ENCODE results near the gene PRDM2. TPM values are rescaled to one million over a fixed set of nuclear protein-coding genes. Genes with fewer than 3 reads are reported as not detected.

Gene PRDM2
- total and polyA plus RNA-seq, 2 donors (not counting 1 experiment from before 2014, with no cell fraction given), result 9.1 to 11.6 TPM

GRCh38 chr1:13802782-13803545 lies 103.0 kb downstream of the PRDM2 start:
- H3K36me3 ChIP-seq (ENCODE audit: control insufficient read depth, insufficient read depth, low read length), result no peaks in the 10 kb centered on the region
- no peaks in the 10 kb centered on the region for H3K4me1 ChIP-seq (ENCODE audit: control insufficient read depth, extremely low read depth, insufficient read depth, low read length)
- H3K27ac ChIP-seq (ENCODE audit: insufficient read depth, low read length), result no peak overlapping the region
- no peaks in the 10 kb centered on the region for H3K79me2 ChIP-seq (ENCODE audit: control insufficient read depth, insufficient read depth, low read length)
- H3K27me3 ChIP-seq (ENCODE audit: control insufficient read depth, insufficient read depth, low read length), result no peaks in the 10 kb centered on the region
- TF ChIP-seq EZH2 (IDR thresholded peaks at IDR 0.05; ENCODE audit: low read length, missing control alignments), result no peak
- TF ChIP-seq CTCF (conservative IDR thresholded peaks at IDR 0.05 in 1 of 2, IDR thresholded peaks at IDR 0.05 in 1 of 2; ENCODE audit: low read depth in 1 of 2, low read length in 2 of 2), result no peak
- DNase-seq (ENCODE audit: low read depth in 2 of 2), result no peak
- H3K9me3 ChIP-seq (ENCODE audit: control insufficient read depth, insufficient read depth, low read depth, low read length), result no peaks in the 10 kb centered on the region
- no peak overlapping the region for H2AFZ ChIP-seq (ENCODE audit: low read length)
- H3K9ac ChIP-seq (ENCODE audit: insufficient read depth, low read length), result no peak overlapping the region
- no peak overlapping the region for H3K4me3 ChIP-seq (replicated peaks in 1 of 4; ENCODE audit: control extremely low read depth in 1 of 4, insufficient read depth in 1 of 4, low read depth in 3 of 4, low read length in 4 of 4)
- H3K4me2 ChIP-seq (ENCODE audit: extremely low read depth, insufficient read depth, low read length), result no peak overlapping the region
- no peaks in the 10 kb centered on the region for H4K20me1 ChIP-seq (ENCODE audit: control insufficient read depth, extremely low read depth, insufficient read depth, low read length)

- Histone ChIP-seq H3K27me3 (ENCODE audit: control insufficient read depth, insufficient read depth, low read length) (no peaks in the 10 kb centered on the region), H3K9me3 (ENCODE audit: control insufficient read depth, insufficient read depth, low read depth, low read length) (no peaks in the 10 kb centered on the region), H4K20me1 (ENCODE audit: control insufficient read depth, extremely low read depth, insufficient read depth, low read length) (no peaks in the 10 kb centered on the region), H3K27ac (ENCODE audit: insufficient read depth, low read length) (no peak overlapping the region), H3K4me2 (ENCODE audit: extremely low read depth, insufficient read depth, low read length) (no peak overlapping the region), H2AFZ (ENCODE audit: low read length) (no peak overlapping the region), H3K79me2 (ENCODE audit: control insufficient read depth, insufficient read depth, low read length) (no peaks in the 10 kb centered on the region), H3K9ac (ENCODE audit: insufficient read depth, low read length) (no peak overlapping the region), H3K36me3 (ENCODE audit: control insufficient read depth, insufficient read depth, low read length) (no peaks in the 10 kb centered on the region), H3K4me1 (ENCODE audit: control insufficient read depth, extremely low read depth, insufficient read depth, low read length) (no peaks in the 10 kb centered on the region), H3K4me3 (replicated peaks in 1 of 4; ENCODE audit: control extremely low read depth in 1 of 4, insufficient read depth in 1 of 4, low read depth in 3 of 4, low read length in 4 of 4) (no peak overlapping the region)
- no peak for DNase-seq (ENCODE audit: low read depth in 2 of 2)
- TF ChIP-seq EZH2 (IDR thresholded peaks at IDR 0.05; ENCODE audit: low read length, missing control alignments) (no peak), CTCF (conservative IDR thresholded peaks at IDR 0.05 in 1 of 2, IDR thresholded peaks at IDR 0.05 in 1 of 2; ENCODE audit: low read depth in 1 of 2, low read length in 2 of 2) (no peak)
Measured at GRCh38 chr1:13803546-13804239, 103.7 kb downstream of the PRDM2 start.

- H3K27me3 ChIP-seq (ENCODE audit: control insufficient read depth, insufficient read depth, low read length), result no peaks in the 10 kb centered on the region
- H3K36me3 ChIP-seq (ENCODE audit: control insufficient read depth, insufficient read depth, low read length), result no peaks in the 10 kb centered on the region
- no peak for DNase-seq (ENCODE audit: low read depth in 2 of 2)
- H3K27ac ChIP-seq (ENCODE audit: insufficient read depth, low read length), result no peak overlapping the region
- H4K20me1 ChIP-seq (ENCODE audit: control insufficient read depth, extremely low read depth, insufficient read depth, low read length), result no peaks in the 10 kb centered on the region
- no peak overlapping the region for H3K4me3 ChIP-seq (replicated peaks in 1 of 4; ENCODE audit: control extremely low read depth in 1 of 4, insufficient read depth in 1 of 4, low read depth in 3 of 4, low read length in 4 of 4)
- H3K9ac ChIP-seq (ENCODE audit: insufficient read depth, low read length), result no peak overlapping the region
- H3K9me3 ChIP-seq (ENCODE audit: control insufficient read depth, insufficient read depth, low read depth, low read length), result no peaks in the 10 kb centered on the region
- no peak overlapping the region for H3K4me2 ChIP-seq (ENCODE audit: extremely low read depth, insufficient read depth, low read length)
- H2AFZ ChIP-seq (ENCODE audit: low read length), result no peak overlapping the region
- H3K79me2 ChIP-seq (ENCODE audit: control insufficient read depth, insufficient read depth, low read length), result no peaks in the 10 kb centered on the region
- H3K4me1 ChIP-seq (ENCODE audit: control insufficient read depth, extremely low read depth, insufficient read depth, low read length), result no peaks in the 10 kb centered on the region
- TF ChIP-seq CTCF (conservative IDR thresholded peaks at IDR 0.05 in 1 of 2, IDR thresholded peaks at IDR 0.05 in 1 of 2; ENCODE audit: low read depth in 1 of 2, low read length in 2 of 2), result no peak
- TF ChIP-seq EZH2 (IDR thresholded peaks at IDR 0.05; ENCODE audit: low read length, missing control alignments), result no peak
Measured at GRCh38 chr1:13804240-13804633, 104.2 kb downstream of the PRDM2 start.
